DOHH2 (cell line): ENCODE measurements around the gene DCST1.

Source experiments
- EZH2phosphoT487 ChIP-seq: fragments of 200-600 bp; sonication (generic); IDR thresholded peaks from 2 replicates; pipeline ENCODE4 v1.6.1; 2017; ENCODE audit warnings: borderline replicate concordance, mild to moderate bottlenecking, antibody characterized with exemption, low read length, moderate library complexity, mixed read lengths
- TF ChIP-seq, protein P1 (sequence below): fragments of 200-600 bp; sonication (generic); IDR thresholded peaks from one replicate; pipeline ENCODE4 v1.5.1; 2014; ENCODE audit warnings: antibody characterized with exemption, mild to moderate bottlenecking, low read depth, low read length; ENCODE audit not compliant: poor library complexity, severe bottlenecking

DNA sequence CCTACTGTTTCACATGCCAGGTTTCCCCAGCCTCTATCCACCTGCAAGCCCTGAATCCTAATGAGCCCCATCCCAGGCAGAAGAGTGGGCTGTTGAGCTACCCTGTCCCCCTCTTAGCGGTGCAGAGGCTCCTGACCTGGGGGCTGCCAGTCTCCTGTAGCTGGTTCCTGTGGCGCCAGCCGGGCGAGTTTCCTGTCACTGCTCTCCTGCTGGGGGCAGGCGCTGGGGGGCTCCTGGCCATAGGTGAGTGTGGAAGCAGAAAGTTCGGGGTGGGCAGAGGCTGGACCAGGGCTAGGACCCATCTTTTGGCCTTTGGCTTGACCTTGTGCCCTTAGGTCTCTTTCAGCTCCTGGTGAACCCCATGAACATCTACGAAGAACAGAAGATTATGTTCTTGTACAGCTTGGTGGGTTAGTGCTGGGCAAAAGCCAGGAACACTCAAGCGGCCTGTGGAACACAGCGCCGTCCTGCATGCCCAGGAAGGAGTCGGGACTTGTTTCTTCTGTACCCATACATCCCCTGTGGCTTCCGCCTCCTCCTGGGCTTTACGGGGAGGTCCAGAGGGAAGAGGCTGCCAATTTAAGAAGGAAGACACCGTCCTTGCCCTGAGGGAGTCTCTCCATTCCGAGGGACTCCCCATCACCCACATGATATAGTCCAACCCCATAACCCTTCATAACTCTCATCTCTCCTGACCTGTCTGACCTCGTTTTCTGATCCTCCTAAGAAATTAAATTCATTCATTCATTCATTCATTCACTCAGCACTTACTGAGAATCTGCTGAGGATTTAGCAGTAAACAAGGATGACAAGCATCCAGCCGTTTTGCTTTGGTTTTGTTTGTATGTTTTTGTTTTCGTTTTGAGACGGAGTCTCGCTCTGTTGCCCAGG lies 939 bp downstream of the DCST1 start:
- TF ChIP-seq, protein P1, sequence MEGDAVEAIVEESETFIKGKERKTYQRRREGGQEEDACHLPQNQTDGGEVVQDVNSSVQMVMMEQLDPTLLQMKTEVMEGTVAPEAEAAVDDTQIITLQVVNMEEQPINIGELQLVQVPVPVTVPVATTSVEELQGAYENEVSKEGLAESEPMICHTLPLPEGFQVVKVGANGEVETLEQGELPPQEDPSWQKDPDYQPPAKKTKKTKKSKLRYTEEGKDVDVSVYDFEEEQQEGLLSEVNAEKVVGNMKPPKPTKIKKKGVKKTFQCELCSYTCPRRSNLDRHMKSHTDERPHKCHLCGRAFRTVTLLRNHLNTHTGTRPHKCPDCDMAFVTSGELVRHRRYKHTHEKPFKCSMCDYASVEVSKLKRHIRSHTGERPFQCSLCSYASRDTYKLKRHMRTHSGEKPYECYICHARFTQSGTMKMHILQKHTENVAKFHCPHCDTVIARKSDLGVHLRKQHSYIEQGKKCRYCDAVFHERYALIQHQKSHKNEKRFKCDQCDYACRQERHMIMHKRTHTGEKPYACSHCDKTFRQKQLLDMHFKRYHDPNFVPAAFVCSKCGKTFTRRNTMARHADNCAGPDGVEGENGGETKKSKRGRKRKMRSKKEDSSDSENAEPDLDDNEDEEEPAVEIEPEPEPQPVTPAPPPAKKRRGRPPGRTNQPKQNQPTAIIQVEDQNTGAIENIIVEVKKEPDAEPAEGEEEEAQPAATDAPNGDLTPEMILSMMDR, result no peak
- TF ChIP-seq EZH2phosphoT487, result no peak
